ENCODE results near the gene ENTPD7.
A peak's percentile ranks its signal among the peaks of the same experiment; 100 is the strongest.

The ENTPD7 gene

GRCh38 chr10:99652800-99653390, 6.4 kb upstream of the ENTPD7 start:
- DNase-seq = no peak

DNA sequence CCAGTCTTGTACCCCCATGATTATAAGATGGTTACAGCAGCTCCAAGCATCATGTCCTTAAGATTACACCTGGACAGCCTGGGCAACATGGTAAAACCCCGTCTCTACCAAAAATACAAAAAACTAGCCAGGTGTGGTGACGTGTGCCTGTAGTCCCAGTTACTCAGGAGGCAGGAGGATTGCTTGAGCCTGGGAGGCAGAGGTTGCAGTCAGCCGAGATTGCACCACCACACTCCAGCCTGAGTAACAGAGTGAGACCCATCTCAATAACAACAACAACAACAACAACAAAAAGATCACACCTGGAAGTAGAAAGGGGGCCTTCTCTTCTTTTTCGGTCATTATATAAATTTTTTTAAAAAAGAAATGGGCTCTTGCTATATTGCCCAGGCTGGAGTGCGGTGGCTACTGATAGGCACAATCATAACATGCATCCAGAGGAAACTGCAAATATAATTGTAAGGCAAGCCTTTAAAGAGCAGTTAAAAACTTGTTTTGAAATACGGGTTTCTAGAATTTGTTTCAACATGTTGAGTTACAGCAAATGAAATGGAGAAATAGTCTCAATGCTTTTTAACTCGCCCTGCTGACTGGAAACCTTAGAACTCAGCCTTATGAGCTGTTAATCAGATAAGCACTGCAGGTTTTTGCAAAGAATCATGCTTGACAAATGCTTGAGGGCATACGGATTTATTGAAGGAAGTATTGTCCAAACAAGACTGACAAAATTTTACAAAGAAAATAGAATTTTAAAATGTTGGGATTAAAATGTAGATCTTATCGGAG, 4.7 kb upstream of the ENTPD7 start:
- peak; percentile 17 to 34 for DNase-seq

GRCh38 chr10:99656199-99657064, 2.9 kb upstream of the ENTPD7 start:
- DNase-seq = peak; percentile 33 to 56

GRCh38 chr10:99658622-99659030, 683 bp upstream of the ENTPD7 start:
- DNase-seq = no peak

- no peak for DNase-seq
These were observed 608 bp downstream of the ENTPD7 start for GRCh38 chr10:99659868-99660366.

DNA sequence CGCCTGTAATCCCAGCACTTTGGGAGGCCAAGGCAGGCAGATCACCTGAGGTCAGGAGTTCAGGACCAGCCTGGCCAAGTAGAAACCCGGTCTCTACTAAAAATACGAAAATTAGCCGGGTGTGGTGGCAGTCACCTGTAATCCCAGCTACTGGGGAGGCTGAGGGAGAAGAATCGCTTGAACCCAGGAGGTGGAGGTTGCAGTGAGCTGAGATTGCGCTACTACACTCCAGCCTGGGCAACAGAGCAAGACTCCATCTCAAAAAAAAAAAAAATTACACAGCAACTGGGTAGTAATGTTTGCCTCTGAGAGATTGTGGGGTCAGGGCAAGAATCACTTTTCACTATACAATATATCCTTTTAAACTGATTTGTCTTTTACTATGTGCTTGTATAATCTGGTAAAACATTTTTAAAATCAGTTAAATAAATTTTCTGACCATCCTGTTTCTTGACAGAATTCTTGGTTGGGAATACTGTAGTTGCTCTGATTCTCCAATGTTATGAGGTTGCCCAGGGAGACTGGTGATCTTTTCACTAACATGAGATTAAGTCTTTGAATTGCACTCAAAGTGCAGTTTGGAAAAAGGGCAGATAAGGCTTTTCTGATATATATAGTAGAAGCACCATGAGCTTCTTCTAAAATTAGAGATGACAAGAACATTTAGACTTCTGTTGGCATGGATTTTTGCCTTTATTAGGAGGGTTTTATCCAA, 1.5 kb downstream of the ENTPD7 start:
- DNase-seq = no peak

- DNase-seq = no peak
These were observed 2.1 kb downstream of the ENTPD7 start for GRCh38 chr10:99661377-99661763.

GRCh38 chr10:99665304-99665703, 6.0 kb downstream of the ENTPD7 start:
- no peak for DNase-seq

- DNase-seq = no peak
These were observed 7.9 kb downstream of the ENTPD7 start for GRCh38 chr10:99667108-99667751.

DNA sequence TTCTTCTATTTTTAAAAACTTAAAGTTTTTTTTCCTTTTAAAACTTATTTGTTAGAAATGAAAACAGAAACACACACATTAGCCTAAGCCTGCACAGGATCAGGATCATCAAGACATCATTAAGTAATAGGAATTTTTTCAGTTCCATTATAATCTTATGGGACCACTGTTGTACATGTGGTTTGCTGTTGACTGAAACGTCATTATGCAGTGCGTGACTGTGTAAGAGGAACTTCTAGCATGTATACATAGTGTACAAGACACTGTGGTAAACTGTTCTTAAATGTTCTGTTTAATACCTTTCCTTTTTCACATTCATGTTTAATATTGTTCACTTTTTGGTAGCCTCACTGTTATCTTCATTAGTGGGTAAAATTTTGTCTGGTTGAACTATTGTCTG, 12.1 kb downstream of the ENTPD7 start:
- DNase-seq = no peak

DNA sequence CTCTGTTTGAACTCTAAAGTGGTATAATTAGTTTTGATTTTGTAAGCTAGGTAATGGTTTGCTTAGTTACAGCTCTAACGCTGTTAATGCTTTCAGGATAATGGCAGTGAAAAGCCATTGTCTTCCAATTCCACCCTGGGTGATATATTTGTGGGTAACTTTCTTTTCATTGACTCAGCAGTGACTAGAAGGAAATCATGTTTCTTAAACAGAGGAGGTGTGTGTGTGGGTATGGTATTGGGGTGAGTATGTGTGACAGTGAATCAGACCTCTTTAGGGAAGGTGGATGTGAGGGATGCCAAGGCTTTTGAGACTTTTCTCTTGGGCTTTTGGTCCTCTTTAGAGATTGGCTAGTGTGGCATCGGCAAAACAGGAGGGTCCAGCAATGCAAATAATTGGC, 13.6 kb downstream of the ENTPD7 start:
- DNase-seq = no peak

DNA sequence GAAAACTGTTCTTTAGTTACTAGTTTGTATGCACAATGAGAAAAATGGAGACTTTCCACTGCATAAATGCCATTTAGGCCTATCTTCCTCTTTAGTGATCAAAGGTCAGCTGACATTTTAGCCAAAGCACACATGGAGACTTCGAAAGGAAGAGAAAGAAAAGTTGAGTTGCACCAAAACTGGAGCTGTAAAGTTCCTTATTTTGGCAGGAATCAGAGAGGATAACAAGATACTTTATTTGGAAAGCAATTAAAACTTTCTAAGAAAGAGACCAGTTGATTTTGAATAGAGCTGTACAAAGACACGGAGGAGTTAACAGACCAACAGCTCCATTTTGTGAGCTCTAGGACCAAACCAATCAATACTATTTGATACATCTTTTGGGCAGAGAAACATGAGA, 14.2 kb downstream of the ENTPD7 start:
- no peak for DNase-seq

DNA sequence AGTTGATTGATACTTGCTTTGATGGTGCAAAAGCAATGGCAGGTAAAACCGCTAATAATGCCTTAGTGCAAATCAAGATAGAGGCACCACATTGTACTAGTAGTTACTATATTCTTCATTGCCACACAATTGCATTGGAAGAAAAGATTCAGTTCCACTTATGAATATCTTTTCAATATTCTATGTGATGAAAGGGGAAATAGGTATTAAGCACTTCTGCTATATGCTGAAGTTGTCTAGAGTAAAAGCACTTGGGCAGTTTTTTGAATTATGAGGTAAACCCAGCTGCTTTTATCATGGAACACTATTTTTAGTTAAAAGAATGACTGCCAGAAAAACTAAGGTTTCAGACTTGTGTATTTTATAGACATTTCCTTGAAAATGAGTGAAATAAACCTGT, 15.5 kb downstream of the ENTPD7 start:
- DNase-seq = no peak

DNA sequence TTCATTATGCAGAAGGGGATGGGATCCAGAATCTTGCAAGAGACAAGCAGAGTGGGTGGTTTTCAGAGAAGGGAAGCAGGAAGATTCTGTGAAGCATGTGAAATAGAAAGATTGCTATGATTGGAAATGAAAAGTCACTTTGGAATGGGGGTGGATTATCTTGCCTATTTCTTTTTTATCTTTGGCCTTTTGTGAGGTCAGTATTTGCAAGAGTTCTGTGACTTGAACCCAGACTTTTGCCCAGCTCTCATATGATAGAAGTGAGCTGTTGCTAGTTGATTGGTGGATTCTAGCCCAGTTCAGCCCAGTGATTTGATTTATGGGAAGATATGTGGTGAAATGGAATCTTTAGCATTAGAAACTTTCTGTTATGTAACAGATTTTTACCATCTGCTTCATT, 17.1 kb downstream of the ENTPD7 start:
- no peak for DNase-seq

DNA sequence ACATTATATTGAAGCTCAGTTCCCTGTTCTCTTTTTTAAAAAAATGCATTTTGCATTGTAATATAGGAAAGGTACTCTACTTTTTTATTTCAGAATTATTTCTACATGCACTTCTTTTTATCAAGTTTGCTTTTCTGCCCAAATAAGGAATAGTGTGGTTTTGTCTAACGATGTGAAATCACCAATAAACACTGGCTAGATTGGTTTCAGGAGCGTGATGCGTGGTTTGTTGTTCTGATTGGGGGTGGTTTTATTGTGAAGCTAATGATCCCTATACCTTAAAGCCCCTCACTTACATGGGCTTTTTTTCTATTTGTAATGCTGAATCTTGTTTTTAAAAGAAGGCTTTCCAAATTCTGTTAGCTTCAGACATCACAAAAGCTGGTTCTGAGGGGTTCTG, 17.6 kb downstream of the ENTPD7 start:
- no peak for DNase-seq

- DNase-seq = no peak
These were observed 19.6 kb downstream of the ENTPD7 start for GRCh38 chr10:99678921-99679320.

GRCh38 chr10:99681553-99681952, 22.2 kb downstream of the ENTPD7 start:
- peak in 1 of 2 experiments; percentile 12 for DNase-seq

DNA sequence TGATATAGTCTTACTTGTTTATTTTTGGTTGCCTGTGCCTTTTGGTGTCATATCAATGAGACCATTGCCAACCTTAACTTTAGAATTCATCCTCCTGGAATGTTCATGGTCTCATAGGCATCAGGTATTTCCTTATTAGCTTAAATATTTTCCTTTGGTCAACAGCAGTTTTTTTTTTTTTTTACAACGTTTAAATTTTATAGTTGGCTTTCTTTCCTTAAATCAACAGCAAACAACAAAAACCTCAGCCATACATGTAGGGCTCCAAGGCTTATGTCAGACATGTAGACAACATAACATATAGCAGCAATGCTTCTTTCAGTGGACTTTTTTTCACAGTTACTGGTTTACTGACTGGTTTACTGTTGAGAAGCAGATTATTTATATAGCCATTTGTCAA, 22.7 kb downstream of the ENTPD7 start:
- DNase-seq = no peak

DNA sequence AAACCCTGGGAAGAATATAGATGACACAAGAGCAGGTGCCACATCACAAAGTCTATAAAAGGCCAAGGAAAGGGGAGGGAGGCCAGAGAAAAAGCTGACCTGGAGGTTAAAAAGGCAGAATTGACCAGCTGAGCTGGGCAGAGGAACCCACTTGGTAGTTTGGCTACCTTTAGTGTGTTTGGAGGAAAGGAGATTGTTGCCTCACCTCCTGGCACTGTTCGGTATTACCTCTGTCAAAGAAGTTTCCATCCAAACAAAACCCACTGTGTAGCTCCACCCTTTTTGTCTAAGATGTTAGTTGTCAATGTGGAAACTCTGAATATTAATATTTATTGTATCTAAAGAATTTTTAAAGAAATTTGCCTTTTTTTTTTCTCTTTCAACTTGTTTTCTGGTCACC, 23.4 kb downstream of the ENTPD7 start:
- no peak for DNase-seq

- DNase-seq = peak; percentile 87 to 92
These were observed 26.3 kb downstream of the ENTPD7 start for GRCh38 chr10:99685597-99685967.

GRCh38 chr10:99689461-99689860, 30.2 kb downstream of the ENTPD7 start:
- no peak for DNase-seq

DNA sequence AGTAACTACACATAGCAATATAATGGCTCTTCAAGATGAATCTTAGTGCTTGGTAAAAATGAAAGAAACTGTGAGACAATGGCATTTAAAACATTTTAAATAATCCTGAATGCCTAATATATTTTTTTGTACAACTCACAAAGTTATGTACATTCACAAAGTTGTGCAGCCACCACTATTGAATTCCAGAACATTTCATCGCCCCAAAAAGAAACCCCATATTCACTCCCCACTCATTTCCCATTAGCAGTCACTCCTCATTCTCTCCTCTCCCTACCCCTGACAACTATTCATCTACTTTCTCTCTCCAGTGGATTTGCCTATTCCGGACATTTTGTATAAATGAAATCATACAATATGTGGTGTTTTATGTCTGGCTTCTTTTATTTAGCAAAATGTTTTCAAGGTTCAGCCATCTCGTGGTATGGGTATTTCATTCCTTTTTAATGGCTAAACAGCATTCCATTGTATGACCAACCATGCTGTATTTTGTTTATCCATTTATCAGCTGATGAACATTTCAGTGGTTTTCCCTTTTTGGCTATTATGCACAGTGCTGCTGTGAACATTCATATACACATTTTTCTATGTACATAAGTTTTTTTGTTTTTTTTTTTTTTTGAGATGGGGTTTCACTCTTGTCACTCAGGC, 34.7 kb downstream of the ENTPD7 start:
- no peak for DNase-seq

All from AML-193 (cell line).